GM21529 (cell line): Measurements from ENCODE around the gene CACNA2D4.
"Not testable (repeated sequence)": the region's sequence is repeated elsewhere in the genome, so short reads cannot be mapped to it uniquely, and the experiment has no call there.

Experiments used
- ATAC-seq: cut with Tn5 transposase; IDR thresholded peaks from one replicate; pipeline ENCODE4 v1.9.1; 2021; ENCODE audit not compliant: unreplicated experiment

Gene CACNA2D4

GRCh38 chr12:1918081-1918883 is at the start of gene CACNA2D4:
Gene CACNA2D4 (minus strand): TSS chr12:1918652. CDS start chr12:1918473, 179 bp downstream.
- ATAC-seq: no peak

DNA sequence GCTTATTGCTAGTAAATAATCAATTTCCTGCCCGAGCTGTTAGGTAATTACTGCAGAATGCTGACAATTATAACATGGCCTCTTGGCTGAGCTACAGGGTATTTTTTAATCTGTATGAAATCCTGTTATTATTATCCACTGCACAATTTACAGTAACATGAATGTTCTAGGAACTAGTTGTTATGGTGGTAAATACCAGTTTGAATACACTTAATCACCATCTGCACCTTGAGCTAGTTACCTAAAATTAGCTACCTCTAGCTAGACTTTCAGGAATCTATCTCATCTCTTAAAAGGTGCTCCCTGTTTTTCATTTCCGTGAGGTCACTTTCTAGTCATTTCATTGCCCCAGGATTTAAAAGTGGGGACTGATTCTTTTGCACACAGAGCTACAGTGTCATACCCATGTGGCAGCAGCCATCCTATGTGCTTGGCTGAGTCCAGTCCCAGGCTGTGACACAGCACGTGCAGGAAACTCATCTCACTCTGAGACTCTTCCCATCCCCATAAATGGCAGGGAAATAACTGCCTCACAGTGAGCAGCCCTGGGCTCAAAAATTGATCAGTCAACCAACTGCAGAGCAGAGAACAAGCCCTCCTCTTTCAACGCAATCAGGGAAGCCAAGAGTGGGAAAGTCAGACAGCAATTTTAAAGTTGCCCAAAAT is 48.2 kb upstream of the CACNA2D4 start:
- ATAC-seq: no peak

- ATAC-seq: no peak
Observed at GRCh38 chr12:1965916-1966315, 47.5 kb upstream of the CACNA2D4 start.

GRCh38 chr12:1962051-1963020 is 43.9 kb upstream of the CACNA2D4 start:
- no peak for ATAC-seq

DNA sequence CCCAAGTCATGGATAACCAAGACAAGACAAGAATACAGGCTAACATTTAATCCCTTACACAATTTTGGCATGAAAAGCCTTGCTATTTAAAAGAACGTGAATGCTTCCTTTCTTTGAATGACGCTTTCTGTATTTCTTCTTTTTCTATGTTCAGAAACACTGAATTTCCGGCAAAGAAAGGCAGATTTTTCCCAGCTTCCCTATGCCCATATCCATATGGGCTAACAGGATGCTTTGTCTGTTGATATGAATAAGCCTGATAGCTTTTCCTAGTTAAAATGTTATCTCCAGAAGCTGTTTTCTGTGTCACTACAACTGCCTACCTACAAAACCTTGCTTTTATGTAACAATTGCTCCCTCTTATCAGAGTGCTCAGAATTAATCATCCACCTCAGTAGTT is 38.3 kb upstream of the CACNA2D4 start:
- ATAC-seq: no peak

- ATAC-seq: no peak
Observed at GRCh38 chr12:1949771-1950470, 31.5 kb upstream of the CACNA2D4 start.

DNA sequence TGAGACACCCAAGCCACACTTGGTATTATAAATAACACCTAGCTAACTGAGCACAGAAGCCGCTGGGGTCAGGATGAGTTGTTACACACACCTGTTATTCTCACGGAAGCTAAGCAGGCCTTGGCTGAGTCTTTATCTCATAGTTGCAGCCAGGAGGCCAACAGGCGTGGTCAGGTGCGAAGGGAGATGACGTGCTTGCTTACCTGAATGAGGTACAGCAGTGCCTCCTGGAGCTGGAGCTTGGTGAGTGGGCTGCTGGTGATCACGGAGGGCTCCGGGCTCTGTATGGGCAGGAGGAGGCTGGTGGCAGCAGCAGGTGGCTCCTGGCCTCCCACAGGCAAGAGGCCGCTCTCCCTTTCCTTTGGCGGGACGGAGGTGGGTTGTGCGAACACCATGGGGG is 30.4 kb upstream of the CACNA2D4 start:
- no peak for ATAC-seq

DNA sequence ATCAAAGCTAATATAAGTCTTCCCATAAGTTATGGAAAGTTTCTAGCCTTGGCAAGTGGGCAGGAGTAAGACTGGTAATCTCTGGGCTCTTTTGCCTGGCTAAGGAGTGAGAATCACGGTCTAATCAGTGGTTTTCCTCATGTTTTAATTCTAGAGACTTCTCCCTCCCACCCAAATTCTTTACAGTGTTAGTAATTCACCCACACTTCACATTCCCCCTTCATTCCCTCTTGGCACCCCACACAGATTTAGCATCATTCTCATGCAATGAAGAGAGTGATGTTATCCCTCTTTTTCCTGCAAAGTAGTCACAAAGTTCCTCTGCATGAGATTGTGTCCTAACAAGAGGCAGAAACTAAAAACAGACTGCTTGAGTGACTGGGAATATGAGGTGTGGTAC is 28.6 kb upstream of the CACNA2D4 start:
- no peak for ATAC-seq

DNA sequence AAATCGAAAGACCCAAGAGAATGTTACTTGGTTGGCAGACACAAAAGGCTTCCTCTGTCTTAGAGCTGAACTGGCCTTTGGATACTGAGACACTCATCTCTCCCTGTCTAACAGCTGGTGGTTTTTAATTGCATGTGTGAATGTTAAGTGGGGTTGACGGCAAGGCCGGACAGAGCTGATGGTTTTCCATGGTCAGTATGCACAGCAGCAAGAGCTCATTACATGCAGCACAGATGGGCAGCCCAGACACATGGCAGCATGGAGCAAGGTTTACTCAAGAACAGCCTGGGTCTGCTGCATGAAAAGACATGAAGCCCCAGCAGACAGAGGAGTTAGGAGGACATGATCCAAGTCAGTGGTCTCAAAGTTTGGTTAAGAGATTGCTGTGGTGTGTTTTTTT is 27.8 kb upstream of the CACNA2D4 start:
- ATAC-seq: no peak

GRCh38 chr12:1945502-1945901 is 27.1 kb upstream of the CACNA2D4 start:
- not testable (repeated sequence) for ATAC-seq

- ATAC-seq: peak; percentile 58
Observed at GRCh38 chr12:1939801-1940607, 21.6 kb upstream of the CACNA2D4 start.

DNA sequence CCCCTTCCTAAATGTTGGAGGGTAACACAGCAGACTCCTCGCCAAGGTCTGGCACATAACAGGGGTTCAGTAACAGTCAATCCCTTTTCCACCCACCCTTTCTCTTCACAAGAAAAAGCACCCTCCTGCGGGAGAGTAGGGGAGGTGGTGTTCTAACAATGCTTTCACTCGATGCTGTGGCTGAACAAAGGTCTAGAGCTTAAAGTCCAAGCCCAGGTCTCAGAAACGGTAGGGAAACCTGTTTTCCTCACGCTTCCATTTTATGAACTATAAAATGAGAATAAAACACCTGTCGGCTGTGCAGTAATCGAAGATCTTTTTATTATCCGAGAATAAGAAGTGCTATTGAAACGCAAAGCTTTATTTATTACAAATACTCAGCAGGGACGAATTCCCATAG is 20.9 kb upstream of the CACNA2D4 start:
- ATAC-seq: no peak

GRCh38 chr12:1937481-1938224 is 19.2 kb upstream of the CACNA2D4 start:
- ATAC-seq: no peak

DNA sequence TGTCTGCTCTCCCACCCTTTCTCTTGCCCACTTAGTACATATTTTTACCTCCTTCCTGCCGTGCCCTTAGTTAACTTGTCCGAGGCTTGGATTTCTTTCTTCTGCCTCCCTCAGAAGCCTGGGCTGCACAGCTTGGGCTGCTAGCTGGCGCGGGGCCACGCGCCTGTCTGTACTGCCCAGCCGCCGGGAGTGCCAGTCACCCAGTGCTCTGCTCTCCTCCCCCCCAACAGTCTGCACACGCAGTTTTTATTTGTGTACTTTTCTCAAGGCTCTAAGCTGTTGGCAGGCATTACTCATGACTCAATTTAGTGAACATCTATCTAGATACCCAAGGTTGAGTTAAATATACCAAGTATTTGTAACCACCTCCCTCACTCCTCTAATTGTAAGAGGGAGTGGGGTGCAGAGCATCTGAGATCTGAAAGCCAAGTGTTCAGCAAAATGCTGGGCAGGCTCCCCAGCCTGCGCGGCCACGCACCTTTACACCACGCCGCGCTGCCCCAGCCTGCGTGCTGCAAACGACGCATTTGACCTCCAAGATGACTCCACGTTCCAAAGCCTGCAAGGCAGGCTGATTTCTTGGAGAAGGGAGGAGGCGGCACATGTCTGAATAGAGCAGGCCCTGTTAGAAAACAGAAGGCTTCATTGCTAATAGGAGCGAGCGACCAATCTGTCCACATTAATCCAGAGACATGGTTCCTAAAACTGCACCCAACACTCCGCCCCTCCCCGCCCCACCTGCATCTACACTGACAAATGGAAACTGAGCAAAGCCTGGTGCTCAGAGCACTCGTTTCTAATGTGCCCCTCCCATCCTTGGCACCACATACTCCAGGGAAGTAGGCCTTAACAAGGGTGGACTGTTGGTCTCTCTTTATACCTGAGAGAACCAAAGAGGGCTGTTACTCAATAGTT is 18.2 kb upstream of the CACNA2D4 start:
- no peak for ATAC-seq

DNA sequence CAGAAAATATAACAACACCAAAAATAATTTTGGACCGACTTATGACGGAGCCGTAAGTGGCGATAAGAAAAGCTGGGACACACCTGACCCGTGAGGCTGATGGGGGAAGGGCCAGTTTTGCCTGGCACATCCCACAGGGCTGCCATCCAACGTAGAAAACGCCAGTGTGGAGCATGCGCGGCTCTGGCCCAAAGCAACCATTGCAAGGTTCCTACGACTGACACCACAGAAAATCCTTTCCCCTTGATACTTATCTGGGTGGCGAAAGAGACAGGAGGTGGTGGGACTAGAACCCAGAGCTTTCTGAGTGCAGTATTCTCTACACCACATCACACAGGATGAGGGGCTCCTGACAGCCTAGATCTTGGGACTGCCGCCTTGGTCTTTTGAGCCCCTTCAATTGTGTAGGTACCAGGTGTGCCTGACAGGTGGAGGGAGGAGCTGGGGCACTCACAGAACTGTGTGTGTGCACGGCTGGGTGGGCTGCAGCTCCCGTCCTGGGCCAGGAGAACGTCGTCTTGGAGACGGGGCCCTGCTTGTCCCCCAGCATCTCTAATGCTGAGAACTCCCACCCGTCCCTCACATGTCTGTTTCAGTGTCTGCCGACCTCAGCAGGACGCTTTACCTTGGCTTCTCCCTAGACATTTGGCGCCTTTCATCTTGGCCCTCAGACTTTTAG is 17.4 kb upstream of the CACNA2D4 start:
- no peak for ATAC-seq

DNA sequence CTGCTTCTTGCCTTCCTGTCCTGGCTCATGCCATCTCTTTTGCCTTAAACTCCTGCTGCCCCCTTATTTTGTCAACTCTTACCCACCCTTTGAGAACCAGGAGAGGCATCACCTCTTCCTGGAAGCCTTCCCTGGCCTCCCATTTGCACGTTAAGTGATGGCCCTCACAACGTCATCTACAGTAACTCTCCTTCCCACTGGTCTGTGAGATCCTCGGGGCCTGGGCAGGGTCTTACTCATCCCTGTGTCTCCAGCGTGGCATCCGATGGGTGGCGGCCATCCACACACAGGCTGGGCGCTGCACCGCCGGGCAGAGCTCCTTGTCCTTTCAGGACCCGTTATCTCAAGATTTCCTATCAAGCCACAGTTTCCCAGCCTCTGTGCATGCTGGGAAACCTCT is 16.8 kb upstream of the CACNA2D4 start:
- ATAC-seq: no peak

- no peak for ATAC-seq
Observed at GRCh38 chr12:1934831-1935230, 16.4 kb upstream of the CACNA2D4 start.

GRCh38 chr12:1934068-1934467 is 15.6 kb upstream of the CACNA2D4 start:
- no peak for ATAC-seq
